SK-N-SH treated with all-trans-retinoic acid at 6 μM for 48 hours (cell line): ENCODE measurements around the gene DNMBP.

Experiments used
- ATAC-seq: fragments of 200-7000 bp; cut with Tn5 transposase; 3 replicates; pipeline ENCODE4 v1.9.1; 2020; ENCODE audit warnings: mild to moderate bottlenecking, moderate library complexity
- BACH2 ChIP-seq: fragments of 250-450 bp; sonication (Bioruptor Pico); IDR thresholded peaks from 2 replicates; pipeline ENCODE4 v1.9.0; 2021; ENCODE audit warnings: mild to moderate bottlenecking, borderline replicate concordance
- ESRRG ChIP-seq: fragments of 250-450 bp; sonication (Bioruptor Pico); IDR thresholded peaks from 2 replicates; pipeline ENCODE4 v1.6.1; 2021; ENCODE audit warnings: mild to moderate bottlenecking
- GLIS3 ChIP-seq: fragments of 250-450 bp; sonication (Bioruptor Pico); IDR thresholded peaks from 2 replicates; pipeline ENCODE4 v1.5.0; 2020; ENCODE audit warnings: mild to moderate bottlenecking, moderate library complexity
- OSR1 ChIP-seq: fragments of 250-450 bp; sonication (Bioruptor Pico); IDR thresholded peaks from 2 replicates; pipeline ENCODE4 v1.8.0; 2022; ENCODE audit warnings: moderate library complexity, mild to moderate bottlenecking, inconsistent platforms
- PPARA ChIP-seq: fragments of 250-450 bp; sonication (Bioruptor Pico); IDR thresholded peaks from 2 replicates; pipeline ENCODE4 v1.5.0; 2020; ENCODE audit warnings: mild to moderate bottlenecking, borderline replicate concordance
- TCF4 ChIP-seq: fragments of 250-450 bp; sonication (Bioruptor Pico); IDR thresholded peaks from 2 replicates; pipeline ENCODE4 v1.8.0; 2021; ENCODE audit warnings: mild to moderate bottlenecking, moderate library complexity, borderline replicate concordance
- TOX ChIP-seq: fragments of 250-450 bp; sonication (Bioruptor Pico); IDR thresholded peaks from 2 replicates; pipeline ENCODE4 v1.8.0; 2021; ENCODE audit warnings: mild to moderate bottlenecking, moderate library complexity, borderline replicate concordance
- ZC3H10 ChIP-seq: fragments of 250-450 bp; sonication (Bioruptor Pico); IDR thresholded peaks from 2 replicates; pipeline ENCODE4 v1.5.1; 2021; ENCODE audit warnings: mild to moderate bottlenecking, moderate library complexity
- ZFP3 ChIP-seq: fragments of 250-450 bp; sonication (Bioruptor Pico); IDR thresholded peaks from 2 replicates; pipeline ENCODE4 v1.5.0; 2020; ENCODE audit warnings: mild to moderate bottlenecking, moderate library complexity
- ZFP30 ChIP-seq: fragments of 450-650 bp; formaldehyde crosslinking; IDR thresholded peaks from 2 replicates; pipeline ENCODE4 v1.5.0; 2022; ENCODE audit warnings: mild to moderate bottlenecking, moderate library complexity
- ZNF565 ChIP-seq: fragments of 450-650 bp; formaldehyde crosslinking; conservative IDR thresholded peaks from 2 replicates; pipeline ENCODE4 v1.5.0; 2020; ENCODE audit warnings: low read depth, mild to moderate bottlenecking, moderate library complexity
- ZNF70 ChIP-seq: fragments of 450-650 bp; formaldehyde crosslinking; IDR thresholded peaks from 2 replicates; pipeline ENCODE4 v1.5.0; 2020; ENCODE audit warnings: mild to moderate bottlenecking, moderate library complexity
- ZNF8 ChIP-seq: fragments of 450-650 bp; formaldehyde crosslinking; IDR thresholded peaks from 2 replicates; pipeline ENCODE4 v1.5.0; 2020; ENCODE audit warnings: mild to moderate bottlenecking, moderate library complexity
- TF ChIP-seq, protein P1 (sequence below): fragments of 250-450 bp; sonication (Bioruptor Pico); IDR thresholded peaks from 2 replicates; pipeline ENCODE4 v1.8.0; 2020; ENCODE audit warnings: mild to moderate bottlenecking, moderate library complexity, borderline replicate concordance
- TF ChIP-seq, protein P2 (sequence below): fragments of 250-450 bp; sonication (Bioruptor Pico); IDR thresholded peaks from 2 replicates; pipeline ENCODE4 v1.8.0; 2021; ENCODE audit warnings: low read depth, mild to moderate bottlenecking, moderate library complexity, borderline replicate concordance
- TF ChIP-seq, protein P3 (sequence below): fragments of 250-450 bp; sonication (Bioruptor Pico); IDR thresholded peaks from 2 replicates; pipeline ENCODE4 v1.5.1; 2021; ENCODE audit warnings: mild to moderate bottlenecking, moderate library complexity
- TF ChIP-seq, protein P4 (sequence below): fragments of 250-450 bp; sonication (Bioruptor Pico); IDR thresholded peaks from 2 replicates; pipeline ENCODE4 v1.5.1; 2020; ENCODE audit warnings: low read depth, mild to moderate bottlenecking, moderate library complexity
- TF ChIP-seq, protein P5 (sequence below): fragments of 250-450 bp; sonication (Bioruptor Pico); IDR thresholded peaks from 2 replicates; pipeline ENCODE4 v1.5.0; 2020; ENCODE audit warnings: mild to moderate bottlenecking, moderate library complexity

DNMBP gene

DNA sequence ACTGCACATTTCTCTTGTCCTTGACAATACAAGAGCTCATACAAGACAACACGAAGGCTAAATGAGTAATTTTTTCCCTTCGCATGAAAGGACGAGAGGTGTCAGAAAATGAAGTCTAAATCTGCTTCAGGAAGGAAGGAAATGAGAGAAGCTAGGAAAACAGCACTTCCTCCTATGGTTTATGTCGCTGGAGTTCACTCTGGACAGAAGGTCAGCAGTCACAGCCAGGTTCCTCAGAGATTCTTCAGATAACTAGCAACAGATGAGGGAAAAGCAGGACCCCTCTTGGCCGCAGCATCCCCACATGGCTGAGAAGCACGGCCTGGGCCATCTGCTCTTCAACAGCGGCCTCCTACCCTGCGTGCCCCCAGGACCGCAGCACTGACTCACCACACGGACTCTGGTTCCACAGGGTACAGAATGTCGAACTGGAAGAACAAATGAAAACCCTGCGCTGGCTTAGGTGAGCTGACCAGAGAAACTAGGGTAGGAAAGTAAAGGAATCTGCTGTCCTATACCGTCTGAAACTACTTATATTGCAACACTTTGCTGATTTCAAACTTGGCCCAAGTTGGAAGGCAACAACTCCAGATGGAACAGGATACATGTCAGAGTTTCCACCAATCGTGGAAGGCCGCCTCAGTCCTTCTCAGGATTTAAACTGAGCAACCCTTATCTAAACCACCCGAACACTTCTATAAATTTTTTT is 26.3 kb downstream of the DNMBP start (continued):
- TF ChIP-seq, protein P1, sequence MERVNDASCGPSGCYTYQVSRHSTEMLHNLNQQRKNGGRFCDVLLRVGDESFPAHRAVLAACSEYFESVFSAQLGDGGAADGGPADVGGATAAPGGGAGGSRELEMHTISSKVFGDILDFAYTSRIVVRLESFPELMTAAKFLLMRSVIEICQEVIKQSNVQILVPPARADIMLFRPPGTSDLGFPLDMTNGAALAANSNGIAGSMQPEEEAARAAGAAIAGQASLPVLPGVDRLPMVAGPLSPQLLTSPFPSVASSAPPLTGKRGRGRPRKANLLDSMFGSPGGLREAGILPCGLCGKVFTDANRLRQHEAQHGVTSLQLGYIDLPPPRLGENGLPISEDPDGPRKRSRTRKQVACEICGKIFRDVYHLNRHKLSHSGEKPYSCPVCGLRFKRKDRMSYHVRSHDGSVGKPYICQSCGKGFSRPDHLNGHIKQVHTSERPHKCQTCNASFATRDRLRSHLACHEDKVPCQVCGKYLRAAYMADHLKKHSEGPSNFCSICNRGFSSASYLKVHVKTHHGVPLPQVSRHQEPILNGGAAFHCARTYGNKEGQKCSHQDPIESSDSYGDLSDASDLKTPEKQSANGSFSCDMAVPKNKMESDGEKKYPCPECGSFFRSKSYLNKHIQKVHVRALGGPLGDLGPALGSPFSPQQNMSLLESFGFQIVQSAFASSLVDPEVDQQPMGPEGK (CRISPR knock-in tag): peak; percentile 29; the same call in 1 of the 2 replicates
- peak; percentile 76 for TF ChIP-seq ZFP3 (CRISPR knock-in tag)
- TF ChIP-seq TCF4: no peak; the same call in 1 of the 2 replicates
- TF ChIP-seq, protein P2, sequence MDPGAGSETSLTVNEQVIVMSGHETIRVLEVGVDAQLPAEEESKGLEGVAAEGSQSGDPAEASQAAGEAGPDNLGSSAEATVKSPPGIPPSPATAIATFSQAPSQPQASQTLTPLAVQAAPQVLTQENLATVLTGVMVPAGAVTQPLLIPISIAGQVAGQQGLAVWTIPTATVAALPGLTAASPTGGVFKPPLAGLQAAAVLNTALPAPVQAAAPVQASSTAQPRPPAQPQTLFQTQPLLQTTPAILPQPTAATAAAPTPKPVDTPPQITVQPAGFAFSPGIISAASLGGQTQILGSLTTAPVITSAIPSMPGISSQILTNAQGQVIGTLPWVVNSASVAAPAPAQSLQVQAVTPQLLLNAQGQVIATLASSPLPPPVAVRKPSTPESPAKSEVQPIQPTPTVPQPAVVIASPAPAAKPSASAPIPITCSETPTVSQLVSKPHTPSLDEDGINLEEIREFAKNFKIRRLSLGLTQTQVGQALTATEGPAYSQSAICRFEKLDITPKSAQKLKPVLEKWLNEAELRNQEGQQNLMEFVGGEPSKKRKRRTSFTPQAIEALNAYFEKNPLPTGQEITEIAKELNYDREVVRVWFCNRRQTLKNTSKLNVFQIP (CRISPR knock-in tag): no peak
- TF ChIP-seq, protein P3, sequence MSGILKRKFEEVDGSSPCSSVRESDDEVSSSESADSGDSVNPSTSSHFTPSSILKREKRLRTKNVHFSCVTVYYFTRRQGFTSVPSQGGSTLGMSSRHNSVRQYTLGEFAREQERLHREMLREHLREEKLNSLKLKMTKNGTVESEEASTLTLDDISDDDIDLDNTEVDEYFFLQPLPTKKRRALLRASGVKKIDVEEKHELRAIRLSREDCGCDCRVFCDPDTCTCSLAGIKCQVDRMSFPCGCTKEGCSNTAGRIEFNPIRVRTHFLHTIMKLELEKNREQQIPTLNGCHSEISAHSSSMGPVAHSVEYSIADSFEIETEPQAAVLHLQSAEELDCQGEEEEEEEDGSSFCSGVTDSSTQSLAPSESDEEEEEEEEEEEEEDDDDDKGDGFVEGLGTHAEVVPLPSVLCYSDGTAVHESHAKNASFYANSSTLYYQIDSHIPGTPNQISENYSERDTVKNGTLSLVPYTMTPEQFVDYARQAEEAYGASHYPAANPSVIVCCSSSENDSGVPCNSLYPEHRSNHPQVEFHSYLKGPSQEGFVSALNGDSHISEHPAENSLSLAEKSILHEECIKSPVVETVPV (CRISPR knock-in tag): no peak
- TF ChIP-seq ZFP30: no peak
- no peak for TF ChIP-seq ESRRG
- TF ChIP-seq OSR1 (CRISPR knock-in tag): no peak
- no peak for TF ChIP-seq GLIS3
- no peak for TF ChIP-seq BACH2 (CRISPR knock-in tag)

GRCh38 chr10:99982728-99983127 is 27.0 kb downstream of the DNMBP start:
- ATAC-seq: no peak
- TF ChIP-seq, protein P4, sequence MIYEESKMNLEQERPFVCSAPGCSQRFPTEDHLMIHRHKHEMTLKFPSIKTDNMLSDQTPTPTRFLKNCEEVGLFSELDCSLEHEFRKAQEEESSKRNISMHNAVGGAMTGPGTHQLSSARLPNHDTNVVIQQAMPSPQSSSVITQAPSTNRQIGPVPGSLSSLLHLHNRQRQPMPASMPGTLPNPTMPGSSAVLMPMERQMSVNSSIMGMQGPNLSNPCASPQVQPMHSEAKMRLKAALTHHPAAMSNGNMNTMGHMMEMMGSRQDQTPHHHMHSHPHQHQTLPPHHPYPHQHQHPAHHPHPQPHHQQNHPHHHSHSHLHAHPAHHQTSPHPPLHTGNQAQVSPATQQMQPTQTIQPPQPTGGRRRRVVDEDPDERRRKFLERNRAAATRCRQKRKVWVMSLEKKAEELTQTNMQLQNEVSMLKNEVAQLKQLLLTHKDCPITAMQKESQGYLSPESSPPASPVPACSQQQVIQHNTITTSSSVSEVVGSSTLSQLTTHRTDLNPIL (CRISPR knock-in tag): no peak
- TF ChIP-seq ZC3H10 (CRISPR knock-in tag) (no peak), BACH2 (CRISPR knock-in tag) (no peak), TOX (CRISPR knock-in tag) (no peak), ZFP3 (CRISPR knock-in tag) (no peak), ZNF8 (CRISPR knock-in tag) (no peak), ZNF565 (CRISPR knock-in tag) (no peak), ZNF70 (CRISPR knock-in tag) (no peak), GLIS3 (no peak), TCF4 (no peak), PPARA (CRISPR knock-in tag) (no peak)
- TF ChIP-seq, protein P1 (CRISPR knock-in tag): no peak
- TF ChIP-seq, protein P3 (CRISPR knock-in tag): no peak
- TF ChIP-seq, protein P5, sequence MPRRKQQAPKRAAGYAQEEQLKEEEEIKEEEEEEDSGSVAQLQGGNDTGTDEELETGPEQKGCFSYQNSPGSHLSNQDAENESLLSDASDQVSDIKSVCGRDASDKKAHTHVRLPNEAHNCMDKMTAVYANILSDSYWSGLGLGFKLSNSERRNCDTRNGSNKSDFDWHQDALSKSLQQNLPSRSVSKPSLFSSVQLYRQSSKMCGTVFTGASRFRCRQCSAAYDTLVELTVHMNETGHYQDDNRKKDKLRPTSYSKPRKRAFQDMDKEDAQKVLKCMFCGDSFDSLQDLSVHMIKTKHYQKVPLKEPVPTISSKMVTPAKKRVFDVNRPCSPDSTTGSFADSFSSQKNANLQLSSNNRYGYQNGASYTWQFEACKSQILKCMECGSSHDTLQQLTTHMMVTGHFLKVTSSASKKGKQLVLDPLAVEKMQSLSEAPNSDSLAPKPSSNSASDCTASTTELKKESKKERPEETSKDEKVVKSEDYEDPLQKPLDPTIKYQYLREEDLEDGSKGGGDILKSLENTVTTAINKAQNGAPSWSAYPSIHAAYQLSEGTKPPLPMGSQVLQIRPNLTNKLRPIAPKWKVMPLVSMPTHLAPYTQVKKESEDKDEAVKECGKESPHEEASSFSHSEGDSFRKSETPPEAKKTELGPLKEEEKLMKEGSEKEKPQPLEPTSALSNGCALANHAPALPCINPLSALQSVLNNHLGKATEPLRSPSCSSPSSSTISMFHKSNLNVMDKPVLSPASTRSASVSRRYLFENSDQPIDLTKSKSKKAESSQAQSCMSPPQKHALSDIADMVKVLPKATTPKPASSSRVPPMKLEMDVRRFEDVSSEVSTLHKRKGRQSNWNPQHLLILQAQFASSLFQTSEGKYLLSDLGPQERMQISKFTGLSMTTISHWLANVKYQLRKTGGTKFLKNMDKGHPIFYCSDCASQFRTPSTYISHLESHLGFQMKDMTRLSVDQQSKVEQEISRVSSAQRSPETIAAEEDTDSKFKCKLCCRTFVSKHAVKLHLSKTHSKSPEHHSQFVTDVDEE (CRISPR knock-in tag): no peak
